Measurements from ENCODE around the gene UBE2C.

GRCh38 chr20:45851501-45851900 lies 39.1 kb downstream of the UBE2C start:
- TF ChIP-seq CTCF (IDR thresholded peaks at IDR 0.05 in 8 of 11, conservative IDR thresholded peaks at IDR 0.05 in 3 of 11) (no peak), POLR2AphosphoS5 (IDR thresholded peaks at IDR 0.05) (no peak)
